ENCODE results near the gene NRP2.

The NRP2 gene

DNA sequence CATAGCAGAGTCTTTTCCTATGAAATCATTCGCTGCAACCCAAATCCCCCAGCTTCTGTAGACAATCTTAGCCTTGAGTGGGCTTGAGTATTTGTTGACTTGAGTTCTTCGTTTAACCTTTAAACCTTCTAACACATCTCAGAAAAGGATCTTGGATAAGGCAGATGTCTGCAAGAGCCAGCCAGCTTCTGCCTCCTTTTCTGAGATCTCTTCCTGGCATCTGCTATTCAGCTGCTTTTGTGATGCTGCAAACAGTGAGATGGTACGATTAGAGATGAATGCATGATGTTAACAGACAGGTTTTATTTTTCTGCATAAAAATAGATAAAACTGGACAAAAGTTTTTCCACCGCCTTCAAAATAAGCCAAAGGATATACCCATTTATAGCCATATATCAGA is 37.5 kb downstream of the NRP2 start:
- no peak overlapping the region for H3K4me3 ChIP-seq (ENCODE audit: insufficient read length, low read depth)
- H3K4me1 ChIP-seq (ENCODE audit: insufficient read depth, insufficient read length), result peaks cover 17% of the 10 kb centered on the region
- H3K9me3 ChIP-seq (ENCODE audit: insufficient read depth, low read length), result no peaks in the 10 kb centered on the region
- H3K9ac ChIP-seq (ENCODE audit: insufficient read length, low read depth), result no peak overlapping the region
- peaks cover 52% of the 10 kb centered on the region for H3K36me3 ChIP-seq (ENCODE audit: insufficient read depth, insufficient read length, low read length)
- H3K27me3 ChIP-seq (ENCODE audit: insufficient read depth, insufficient read length), result no peaks in the 10 kb centered on the region
- no peak for DNase-seq (ENCODE audit: low read depth, low spot score)
- TF ChIP-seq ZNF274 (IDR thresholded peaks at IDR 0.05; ENCODE audit: low read depth, low read length), result no peak
- TF ChIP-seq SUZ12 (IDR thresholded peaks at IDR 0.05; ENCODE audit: extremely low read depth, insufficient read depth, insufficient read length), result no peak
- no peak for TF ChIP-seq YY1 (IDR thresholded peaks at IDR 0.05; ENCODE audit: insufficient read depth, insufficient read length)

DNA sequence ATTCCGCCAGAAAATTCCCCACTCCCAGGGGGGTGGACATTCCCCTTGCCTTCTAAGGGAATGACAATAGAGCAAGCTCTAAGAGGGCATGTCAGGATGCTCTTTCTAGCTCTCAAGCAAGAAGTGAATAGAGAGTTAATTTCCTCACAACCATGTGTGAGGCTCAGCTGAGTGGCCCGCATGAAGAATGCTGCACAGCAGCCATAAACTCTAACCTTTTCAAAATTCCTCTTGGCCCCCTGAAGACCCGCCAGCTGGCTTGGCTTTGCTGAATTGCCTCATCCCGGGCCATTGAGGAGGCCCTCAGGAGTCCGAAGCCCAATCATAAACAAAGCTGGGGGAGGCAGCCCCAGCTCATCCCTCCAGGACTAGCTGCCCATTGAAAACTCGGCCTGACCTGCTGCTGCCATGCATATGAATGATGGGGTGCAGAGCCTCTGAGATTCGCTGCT is 38.2 kb downstream of the NRP2 start:
- Histone ChIP-seq H3K4me3 (ENCODE audit: insufficient read length, low read depth) (no peak overlapping the region), H3K27me3 (ENCODE audit: insufficient read depth, insufficient read length) (no peaks in the 10 kb centered on the region), H3K36me3 (ENCODE audit: insufficient read depth, insufficient read length, low read length) (peaks cover 58% of the 10 kb centered on the region), H3K9ac (ENCODE audit: insufficient read length, low read depth) (no peak overlapping the region), H3K4me1 (ENCODE audit: insufficient read depth, insufficient read length) (peaks cover 14% of the 10 kb centered on the region), H3K9me3 (ENCODE audit: insufficient read depth, low read length) (no peaks in the 10 kb centered on the region)
- TF ChIP-seq YY1 (IDR thresholded peaks at IDR 0.05; ENCODE audit: insufficient read depth, insufficient read length), result no peak
- DNase-seq (ENCODE audit: low read depth, low spot score), result peak; percentile 78

DNA sequence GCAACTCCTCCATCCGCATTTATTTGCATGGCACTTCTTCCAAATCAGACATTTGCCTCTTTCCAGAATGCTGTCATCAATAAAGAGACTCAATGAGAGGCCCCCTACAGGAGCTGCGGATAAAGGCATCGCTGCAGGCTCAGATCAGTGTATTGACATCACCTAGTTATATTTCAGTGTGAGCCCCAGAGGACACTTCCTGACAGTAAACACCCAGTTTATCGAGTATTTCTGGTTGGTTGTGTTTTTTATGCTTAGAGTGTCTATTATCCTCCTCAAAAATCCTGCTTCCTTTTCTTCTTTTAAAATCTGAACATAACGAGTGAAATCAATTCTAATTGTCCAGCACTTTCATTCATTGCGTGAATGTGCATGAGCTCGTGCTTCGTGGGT is 38.8 kb downstream of the NRP2 start:
- TF ChIP-seq YY1 (IDR thresholded peaks at IDR 0.05; ENCODE audit: insufficient read depth, insufficient read length) (no peak), SUZ12 (IDR thresholded peaks at IDR 0.05; ENCODE audit: extremely low read depth, insufficient read depth, insufficient read length) (no peak), ZNF274 (IDR thresholded peaks at IDR 0.05; ENCODE audit: low read depth, low read length) (no peak)
- DNase-seq (ENCODE audit: low read depth, low spot score), result no peak
- peaks cover 12% of the 10 kb centered on the region for H3K4me1 ChIP-seq (ENCODE audit: insufficient read depth, insufficient read length)

DNA sequence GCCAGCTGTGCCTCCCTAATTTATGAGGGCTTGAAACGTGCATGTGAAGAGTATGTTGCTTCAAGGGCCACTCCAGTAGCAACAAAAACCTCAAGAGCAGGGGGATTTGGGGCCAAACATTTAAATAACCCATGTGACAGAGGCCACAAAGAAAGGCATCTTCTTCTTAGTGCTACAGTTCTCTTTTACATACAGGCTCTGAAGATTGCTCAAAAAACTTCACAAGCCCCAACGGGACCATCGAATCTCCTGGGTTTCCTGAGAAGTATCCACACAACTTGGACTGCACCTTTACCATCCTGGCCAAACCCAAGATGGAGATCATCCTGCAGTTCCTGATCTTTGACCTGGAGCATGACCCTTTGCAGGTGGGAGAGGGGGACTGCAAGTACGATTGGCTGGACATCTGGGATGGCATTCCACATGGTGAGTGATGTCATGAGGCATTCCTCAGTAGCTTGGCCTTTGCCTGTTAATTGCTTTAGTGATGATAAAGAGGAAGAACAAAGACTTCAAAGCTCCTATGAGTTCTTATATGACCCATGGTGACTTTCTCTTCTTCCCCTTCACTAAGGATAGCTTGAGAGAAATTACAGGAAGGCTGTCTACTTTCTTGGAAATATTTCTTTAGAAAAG is 40.1 kb downstream of the NRP2 start:
- peaks cover 62% of the 10 kb centered on the region for H3K36me3 ChIP-seq (ENCODE audit: insufficient read depth, insufficient read length, low read length)
- H3K4me3 ChIP-seq (ENCODE audit: insufficient read length, low read depth), result no peak overlapping the region
- no peaks in the 10 kb centered on the region for H3K9me3 ChIP-seq (ENCODE audit: insufficient read depth, low read length)
- H3K27me3 ChIP-seq (ENCODE audit: insufficient read depth, insufficient read length), result no peaks in the 10 kb centered on the region
- H3K9ac ChIP-seq (ENCODE audit: insufficient read length, low read depth), result no peak overlapping the region
- peaks cover 11% of the 10 kb centered on the region for H3K4me1 ChIP-seq (ENCODE audit: insufficient read depth, insufficient read length)
- TF ChIP-seq SUZ12 (IDR thresholded peaks at IDR 0.05; ENCODE audit: extremely low read depth, insufficient read depth, insufficient read length) (no peak), YY1 (IDR thresholded peaks at IDR 0.05; ENCODE audit: insufficient read depth, insufficient read length) (no peak)
- no peak for DNase-seq (ENCODE audit: low read depth, low spot score)

More for the DNA sequence above, 38.8 kb downstream of the NRP2 start:
- H3K27me3 ChIP-seq (ENCODE audit: insufficient read depth, insufficient read length), result no peaks in the 10 kb centered on the region
- no peak overlapping the region for H3K4me3 ChIP-seq (ENCODE audit: insufficient read length, low read depth)
- no peak overlapping the region for H3K9ac ChIP-seq (ENCODE audit: insufficient read length, low read depth)
- H3K9me3 ChIP-seq (ENCODE audit: insufficient read depth, low read length), result no peaks in the 10 kb centered on the region
- H3K36me3 ChIP-seq (ENCODE audit: insufficient read depth, insufficient read length, low read length), result peaks cover 60% of the 10 kb centered on the region

DNA sequence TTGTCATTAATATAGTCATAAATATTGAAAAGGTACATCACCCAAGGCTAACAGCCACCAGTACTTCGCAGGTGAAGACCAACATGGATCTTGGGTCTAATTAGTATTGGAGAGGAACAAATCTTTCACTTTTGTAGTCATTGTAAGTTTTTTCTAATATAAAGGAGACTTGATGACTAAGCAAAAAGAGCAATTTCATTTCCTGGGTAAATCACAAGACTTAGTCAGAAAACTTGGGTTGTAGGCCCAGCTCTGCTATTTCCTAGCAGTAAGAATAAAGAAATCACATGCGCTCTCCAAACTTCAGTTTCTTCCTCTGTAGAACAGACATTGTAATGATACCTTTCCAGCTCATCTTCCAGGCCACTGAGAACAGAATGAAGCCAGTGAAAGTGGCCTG is 40.9 kb downstream of the NRP2 start:
- TF ChIP-seq SUZ12 (IDR thresholded peaks at IDR 0.05; ENCODE audit: extremely low read depth, insufficient read depth, insufficient read length), result no peak
- no peak for TF ChIP-seq YY1 (IDR thresholded peaks at IDR 0.05; ENCODE audit: insufficient read depth, insufficient read length)
- no peak for TF ChIP-seq ZNF274 (IDR thresholded peaks at IDR 0.05; ENCODE audit: low read depth, low read length)
- Histone ChIP-seq H3K4me3 (ENCODE audit: insufficient read length, low read depth) (no peak overlapping the region), H3K27me3 (ENCODE audit: insufficient read depth, insufficient read length) (no peaks in the 10 kb centered on the region), H3K9ac (ENCODE audit: insufficient read length, low read depth) (no peak overlapping the region), H3K9me3 (ENCODE audit: insufficient read depth, low read length) (no peaks in the 10 kb centered on the region), H3K36me3 (ENCODE audit: insufficient read depth, insufficient read length, low read length) (peaks cover 64% of the 10 kb centered on the region), H3K4me1 (ENCODE audit: insufficient read depth, insufficient read length) (peaks cover 13% of the 10 kb centered on the region)
- no peak for DNase-seq (ENCODE audit: low read depth, low spot score)

DNA sequence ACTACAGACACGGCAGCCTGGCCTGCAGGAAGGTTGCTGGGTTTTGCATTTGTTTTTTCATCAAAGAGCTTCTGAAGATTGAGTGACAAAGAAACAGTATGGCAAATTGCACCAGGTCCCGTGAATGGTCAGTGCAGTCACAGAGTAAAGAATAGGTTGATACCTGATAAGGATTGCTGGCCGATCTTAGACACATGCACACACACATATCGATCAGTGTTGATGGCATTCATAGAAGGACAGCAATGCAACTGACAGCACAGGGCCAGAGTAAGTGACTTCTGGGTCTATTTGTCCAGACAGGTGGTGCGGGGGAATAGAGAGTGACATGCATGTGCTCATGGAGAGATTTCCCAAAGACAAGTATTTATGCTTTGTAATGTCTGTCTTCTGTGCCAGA is 42.8 kb downstream of the NRP2 start:
- Histone ChIP-seq H3K9me3 (ENCODE audit: insufficient read depth, low read length) (no peaks in the 10 kb centered on the region), H3K9ac (ENCODE audit: insufficient read length, low read depth) (no peak overlapping the region), H3K27me3 (ENCODE audit: insufficient read depth, insufficient read length) (no peaks in the 10 kb centered on the region), H3K4me3 (ENCODE audit: insufficient read length, low read depth) (no peak overlapping the region), H3K4me1 (ENCODE audit: insufficient read depth, insufficient read length) (peaks cover 21% of the 10 kb centered on the region), H3K36me3 (ENCODE audit: insufficient read depth, insufficient read length, low read length) (peaks cover 74% of the 10 kb centered on the region)
- no peak for DNase-seq (ENCODE audit: low read depth, low spot score)
- TF ChIP-seq SUZ12 (IDR thresholded peaks at IDR 0.05; ENCODE audit: extremely low read depth, insufficient read depth, insufficient read length) (no peak), YY1 (IDR thresholded peaks at IDR 0.05; ENCODE audit: insufficient read depth, insufficient read length) (no peak)

DNA sequence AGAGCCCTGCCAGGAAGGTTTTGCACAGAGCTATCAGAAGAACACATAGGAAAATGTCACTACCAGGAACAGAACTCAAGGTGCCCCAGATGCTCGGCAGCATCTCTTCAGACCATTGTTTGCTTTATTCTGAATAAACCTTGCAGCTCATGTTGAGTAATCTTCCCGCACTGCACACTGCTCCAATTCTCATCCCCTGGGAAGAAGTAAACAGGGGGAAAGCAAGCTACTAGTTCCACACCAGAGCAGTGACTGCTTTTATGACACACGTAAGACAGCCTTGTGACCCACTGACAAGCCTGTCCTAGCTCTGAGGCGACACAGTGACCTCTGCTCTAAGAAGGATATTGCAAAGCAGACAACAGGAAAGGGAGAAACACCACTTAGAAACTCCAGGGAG is 44.2 kb downstream of the NRP2 start:
- Histone ChIP-seq H3K27me3 (ENCODE audit: insufficient read depth, insufficient read length) (no peaks in the 10 kb centered on the region), H3K9me3 (ENCODE audit: insufficient read depth, low read length) (no peaks in the 10 kb centered on the region), H3K4me1 (ENCODE audit: insufficient read depth, insufficient read length) (peaks cover 31% of the 10 kb centered on the region), H3K36me3 (ENCODE audit: insufficient read depth, insufficient read length, low read length) (peaks cover 82% of the 10 kb centered on the region), H3K9ac (ENCODE audit: insufficient read length, low read depth) (no peak overlapping the region), H3K4me3 (ENCODE audit: insufficient read length, low read depth) (no peak overlapping the region)
- TF ChIP-seq SUZ12 (IDR thresholded peaks at IDR 0.05; ENCODE audit: extremely low read depth, insufficient read depth, insufficient read length) (no peak), YY1 (IDR thresholded peaks at IDR 0.05; ENCODE audit: insufficient read depth, insufficient read length) (no peak), ZNF274 (IDR thresholded peaks at IDR 0.05; ENCODE audit: low read depth, low read length) (no peak)
- no peak for DNase-seq (ENCODE audit: low read depth, low spot score)

Measured in NT2/D1 (cell line).